NCI-H2196 (cell line): ENCODE results near the gene RHEX.
"Not testable (repeated sequence)": the region's sequence is repeated elsewhere in the genome, so short reads cannot be mapped to it uniquely, and the experiment has no call there.

Experiments
- DNase-seq: peaks from one replicate; lab custom pipeline; 2025; ENCODE audit not compliant: unreplicated experiment; lab: John Stamatoyannopoulos, UW

Gene RHEX

DNA sequence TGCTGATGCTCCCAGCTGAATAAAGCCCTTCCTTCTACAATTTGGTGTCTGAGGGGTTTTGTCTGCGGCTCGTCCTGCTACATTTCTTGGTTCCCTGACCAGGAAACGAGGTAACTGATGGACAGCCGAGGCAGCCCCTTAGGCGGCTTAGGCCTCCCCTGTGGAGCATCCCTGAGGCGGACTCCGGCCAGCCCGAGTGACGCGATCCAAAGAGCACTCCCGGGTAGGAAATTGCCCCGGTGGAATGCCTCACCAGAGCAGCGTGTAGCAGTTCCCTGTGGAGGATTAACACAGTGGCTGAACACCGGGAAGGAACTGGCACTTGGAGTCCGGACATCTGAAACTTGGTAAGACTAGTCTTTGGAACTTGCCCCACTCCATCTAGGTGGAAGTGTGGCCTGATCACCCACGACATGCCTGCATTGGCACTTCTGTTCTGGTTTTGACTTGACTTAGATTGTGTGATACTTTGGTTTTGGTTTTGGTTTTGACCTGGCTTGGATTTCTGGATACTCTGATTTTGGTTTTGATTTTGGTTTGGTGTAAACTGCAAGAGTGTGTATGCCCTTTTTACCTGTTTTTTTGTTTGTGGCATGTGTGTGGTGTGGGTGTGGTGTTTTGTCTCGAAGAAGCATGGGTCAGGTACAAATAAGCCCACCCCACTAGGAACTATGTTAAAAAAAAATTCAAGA is at the start of gene RHEX:
Gene RHEX, plus strand, starts transcription at position 255 of the 692 bp plus-strand sequence. CDS start 44,656 bp downstream, outside the sequence.
- not testable (repeated sequence) for DNase-seq

DNA sequence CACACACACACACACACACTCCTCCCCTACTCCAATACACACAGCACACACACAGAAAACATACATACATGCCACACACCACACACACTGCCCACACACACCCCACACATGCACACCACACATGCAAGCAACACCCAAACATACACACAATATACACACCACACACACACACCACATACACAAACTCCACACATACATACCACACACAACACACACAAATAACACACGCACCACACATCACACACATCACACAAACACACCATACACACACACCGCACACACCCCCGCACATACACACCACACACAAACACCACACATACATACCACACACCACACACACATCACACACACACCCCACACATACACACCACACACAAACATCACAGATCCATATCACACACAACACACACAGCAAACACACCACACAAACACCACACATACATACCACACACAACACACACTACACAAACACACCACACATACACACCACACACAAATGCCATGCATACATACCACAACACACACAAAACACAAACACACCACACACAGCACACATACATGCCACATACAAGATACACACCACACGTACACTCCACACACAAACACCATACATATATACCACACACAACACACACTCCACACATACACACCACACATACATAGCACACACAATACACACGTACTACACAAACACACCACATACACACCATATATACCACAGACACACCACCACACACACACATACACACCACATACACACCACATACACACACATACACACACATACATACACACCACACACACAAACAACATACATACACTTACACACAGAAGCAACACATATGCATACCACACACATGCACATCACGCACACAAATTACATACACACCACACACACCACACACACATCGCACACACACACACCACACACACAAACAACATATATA is 48.8 kb upstream of the RHEX start:
- DNase-seq, result no peak

- peak; percentile 14 for DNase-seq
Measured at GRCh38 chr1:206004826-206005225, 48.1 kb upstream of the RHEX start.

DNA sequence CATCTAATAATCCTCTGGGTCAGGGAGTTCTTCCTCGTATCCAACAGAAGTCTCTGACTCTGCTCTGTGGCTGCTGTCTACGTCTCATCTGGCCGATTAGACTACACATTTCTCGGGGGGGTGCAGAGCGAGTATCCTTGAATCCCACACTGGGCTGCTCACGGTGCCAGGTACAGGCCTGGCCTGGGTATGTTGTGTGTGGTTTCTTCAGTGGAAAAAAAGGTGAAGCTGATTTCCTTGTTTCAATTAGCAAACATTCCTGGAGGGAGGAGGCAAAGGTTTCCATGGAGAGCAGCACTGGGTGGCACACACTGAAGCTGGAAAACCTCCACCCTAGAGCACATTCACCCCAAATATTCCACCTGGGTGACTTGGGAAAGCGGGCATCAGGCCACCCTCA is 47.7 kb upstream of the RHEX start:
- no peak for DNase-seq

DNA sequence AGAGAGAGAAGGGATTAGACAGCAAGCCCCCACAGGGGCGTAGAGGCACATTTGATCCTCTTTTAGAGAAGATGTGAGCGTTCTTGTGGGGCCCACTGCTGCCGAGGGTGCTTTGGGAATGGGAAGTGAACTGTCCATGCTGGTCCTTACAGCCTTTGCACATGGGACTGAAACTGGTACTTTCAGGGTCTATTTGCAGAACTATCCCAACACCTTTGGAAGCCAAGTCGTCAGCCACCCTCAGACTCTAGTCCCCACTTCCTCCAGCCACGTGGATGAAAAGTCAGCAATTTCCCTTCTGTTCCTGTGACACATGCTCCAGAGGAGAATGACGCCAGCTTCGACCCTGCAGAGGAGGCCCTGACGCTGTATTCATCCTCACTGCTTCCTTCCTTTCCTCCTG is 47.2 kb upstream of the RHEX start:
- DNase-seq, result no peak

DNA sequence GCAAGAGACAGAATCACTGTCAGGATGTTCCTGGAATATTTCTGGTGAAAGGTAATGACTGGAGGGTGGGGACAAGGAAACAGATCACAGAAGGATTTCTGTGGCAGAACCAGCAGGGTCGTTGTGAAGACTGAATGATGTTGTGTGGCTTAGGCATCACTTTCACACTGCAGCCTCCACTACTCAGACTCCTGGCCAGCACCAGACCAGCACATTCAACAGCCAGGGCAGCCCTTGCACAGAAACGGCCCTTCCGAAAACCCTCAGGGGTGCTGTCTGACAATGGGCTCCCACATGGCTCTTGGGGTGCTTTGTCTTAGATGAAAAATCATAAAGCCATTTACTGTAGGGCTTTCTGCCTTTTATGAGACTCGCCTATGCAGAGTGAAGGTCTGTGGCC is 46.0 kb upstream of the RHEX start:
- DNase-seq, result no peak

DNA sequence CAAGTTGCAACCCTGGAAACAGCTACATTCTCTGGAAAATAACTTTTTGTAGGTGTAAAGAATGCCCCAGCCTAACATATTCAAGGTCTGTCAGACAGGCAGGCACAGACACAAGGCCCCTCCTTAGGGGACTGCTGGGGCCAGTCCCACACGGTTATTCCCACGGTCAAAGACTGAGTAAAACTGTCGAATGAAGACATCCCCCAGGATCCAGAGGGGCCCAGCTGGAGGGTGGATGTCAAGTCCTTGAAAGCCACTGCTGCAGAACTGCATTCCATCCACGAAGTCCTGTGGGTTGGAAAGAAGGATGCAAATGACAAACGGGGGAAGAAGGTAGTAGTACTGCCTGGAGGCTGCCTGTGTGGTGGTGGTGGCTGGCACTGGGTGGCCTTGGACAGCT is 42.9 kb upstream of the RHEX start:
- no peak for DNase-seq

- no peak for DNase-seq
Measured at GRCh38 chr1:206011057-206011456, 41.9 kb upstream of the RHEX start.

- no peak for DNase-seq
Measured at GRCh38 chr1:206012086-206012859, 40.7 kb upstream of the RHEX start.

DNA sequence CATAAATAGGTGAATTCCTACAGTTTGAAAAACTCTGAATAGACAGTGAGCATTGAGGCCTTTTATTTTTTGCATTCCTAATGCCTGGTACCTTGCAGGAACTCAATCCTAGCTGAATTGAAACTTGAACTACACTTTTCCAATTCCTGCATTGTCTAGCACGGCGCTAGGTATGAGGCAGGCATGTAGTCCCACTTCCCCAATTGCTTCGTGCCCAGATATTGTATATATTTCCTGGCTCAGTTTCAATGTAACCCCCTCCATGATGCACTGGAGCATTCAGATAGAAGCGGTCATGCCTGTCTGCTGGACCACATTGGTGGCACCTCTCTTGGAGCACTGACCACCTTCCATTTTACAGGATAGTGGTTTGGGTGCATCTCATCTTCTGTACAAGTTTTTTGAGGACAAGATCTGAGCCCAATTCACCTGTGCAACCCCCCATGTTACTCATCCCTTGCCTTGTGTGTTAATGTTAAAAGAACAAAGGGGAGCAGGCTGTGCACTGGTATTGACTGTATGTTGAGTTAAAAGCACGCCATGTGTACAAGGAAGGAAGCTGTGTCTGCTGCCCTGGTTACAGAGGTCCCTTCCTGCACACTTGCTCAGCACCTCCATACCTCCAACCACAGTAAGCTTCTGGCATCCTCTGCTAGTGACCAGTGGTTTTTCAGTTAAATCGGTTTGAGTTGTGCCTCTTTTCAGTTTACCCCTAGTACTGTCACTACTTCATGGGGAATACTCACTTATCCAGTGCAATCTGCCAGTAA is 39.8 kb upstream of the RHEX start:
- no peak for DNase-seq

GRCh38 chr1:206014601-206015000 is 38.4 kb upstream of the RHEX start:
- DNase-seq, result no peak

- DNase-seq, result no peak
Measured at GRCh38 chr1:206015071-206015470, 37.9 kb upstream of the RHEX start.

- DNase-seq, result no peak
Measured at GRCh38 chr1:206020393-206021007, 32.5 kb upstream of the RHEX start.

GRCh38 chr1:206021008-206021625 is 31.9 kb upstream of the RHEX start:
- no peak for DNase-seq

- DNase-seq, result no peak
Measured at GRCh38 chr1:206021626-206022365, 31.2 kb upstream of the RHEX start.

DNA sequence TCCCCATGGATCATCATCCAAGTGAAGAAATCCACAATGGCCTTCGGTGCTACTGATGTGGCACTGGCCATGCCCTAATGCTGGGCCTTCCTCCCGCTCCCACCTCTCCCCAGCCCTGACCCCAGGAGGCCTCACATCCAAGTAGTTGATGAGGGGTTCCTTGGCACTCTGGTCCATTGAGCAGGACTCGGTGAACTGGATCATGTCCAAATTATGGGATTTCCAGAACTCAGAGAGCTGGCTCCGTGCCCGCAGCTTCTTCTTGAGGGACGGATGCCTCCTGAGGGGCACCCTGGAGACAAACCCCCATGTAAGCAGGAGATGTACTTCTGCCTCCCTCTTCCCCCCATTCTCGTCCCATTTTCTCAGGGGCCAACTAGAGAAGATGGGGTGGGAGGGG is 30.2 kb upstream of the RHEX start:
- DNase-seq, result no peak

GRCh38 chr1:206023695-206024094 is 29.3 kb upstream of the RHEX start, which contains the start of gene CTSE:
CTSE (minus strand) TSS chr1:206023895; CDS start chr1:206023791, 104 bp downstream.
- DNase-seq, result no peak

GRCh38 chr1:206025283-206025820 is 27.6 kb upstream of the RHEX start:
- no peak for DNase-seq

- DNase-seq, result no peak
Measured at GRCh38 chr1:206029484-206029883, 23.5 kb upstream of the RHEX start.
